WTC11 (cell line): ENCODE measurements around the gene ATXN10.

Experiments
- CTCF ChIP-seq: fragments of 200-600 bp; IDR thresholded peaks from 2 replicates; pipeline ENCODE4 v1.8.0; 2022; ENCODE audit warnings: antibody characterized with exemption
- E2F4 ChIP-seq: sonication (generic); formaldehyde crosslinking; IDR thresholded peaks from 2 replicates; pipeline ENCODE4 v1.8.1; 2022; ENCODE audit warnings: low read depth, mild to moderate bottlenecking, moderate library complexity, missing genetic modification reagents, borderline replicate concordance
- JUN ChIP-seq: sonication (generic); formaldehyde crosslinking; IDR thresholded peaks from 2 replicates; pipeline ENCODE4 v1.8.0; 2023; ENCODE audit warnings: mild to moderate bottlenecking, missing genetic modification reagents
- NFE2L1 ChIP-seq: sonication (generic); formaldehyde crosslinking; IDR thresholded peaks from 2 replicates; pipeline ENCODE4 v1.8.1; 2023; ENCODE audit warnings: missing genetic modification reagents
- OVOL2 ChIP-seq: fragments of 250-450 bp; sonication (Bioruptor Pico); IDR thresholded peaks from 2 replicates; pipeline ENCODE4 v1.9.0; 2021; ENCODE audit warnings: mild to moderate bottlenecking, borderline replicate concordance
- SMAD4 ChIP-seq: sonication (generic); formaldehyde crosslinking; IDR thresholded peaks from 2 replicates; pipeline ENCODE4 v1.8.0; 2022; ENCODE audit warnings: mild to moderate bottlenecking, missing genetic modification reagents
- USF2 ChIP-seq: sonication (generic); formaldehyde crosslinking; IDR thresholded peaks from 2 replicates; pipeline ENCODE4 v1.8.1; 2023; ENCODE audit warnings: mild to moderate bottlenecking, missing genetic modification reagents, moderate library complexity
- ZBTB21 ChIP-seq: sonication (generic); formaldehyde crosslinking; IDR thresholded peaks from 2 replicates; pipeline ENCODE4 v1.8.1; 2023; ENCODE audit warnings: mild to moderate bottlenecking, missing genetic modification reagents, borderline replicate concordance
- TF ChIP-seq, protein P1 (sequence below): sonication (generic); formaldehyde crosslinking; IDR thresholded peaks from 2 replicates; pipeline ENCODE4 v1.8.0; 2022; ENCODE audit warnings: mild to moderate bottlenecking, missing genetic modification reagents
- TF ChIP-seq, protein P2 (sequence below): sonication (generic); formaldehyde crosslinking; IDR thresholded peaks from 2 replicates; pipeline ENCODE4 v1.8.1; 2023; ENCODE audit warnings: mild to moderate bottlenecking, missing genetic modification reagents
- TF ChIP-seq, protein P3 (sequence below): sonication (generic); formaldehyde crosslinking; IDR thresholded peaks from 2 replicates; pipeline ENCODE4 v1.8.0; 2022; ENCODE audit warnings: mild to moderate bottlenecking, missing genetic modification reagents
- TF ChIP-seq, protein P4 (sequence below): sonication (generic); formaldehyde crosslinking; IDR thresholded peaks from 2 replicates; pipeline ENCODE4 v1.8.0; 2022; ENCODE audit warnings: missing genetic modification reagents

DNA sequence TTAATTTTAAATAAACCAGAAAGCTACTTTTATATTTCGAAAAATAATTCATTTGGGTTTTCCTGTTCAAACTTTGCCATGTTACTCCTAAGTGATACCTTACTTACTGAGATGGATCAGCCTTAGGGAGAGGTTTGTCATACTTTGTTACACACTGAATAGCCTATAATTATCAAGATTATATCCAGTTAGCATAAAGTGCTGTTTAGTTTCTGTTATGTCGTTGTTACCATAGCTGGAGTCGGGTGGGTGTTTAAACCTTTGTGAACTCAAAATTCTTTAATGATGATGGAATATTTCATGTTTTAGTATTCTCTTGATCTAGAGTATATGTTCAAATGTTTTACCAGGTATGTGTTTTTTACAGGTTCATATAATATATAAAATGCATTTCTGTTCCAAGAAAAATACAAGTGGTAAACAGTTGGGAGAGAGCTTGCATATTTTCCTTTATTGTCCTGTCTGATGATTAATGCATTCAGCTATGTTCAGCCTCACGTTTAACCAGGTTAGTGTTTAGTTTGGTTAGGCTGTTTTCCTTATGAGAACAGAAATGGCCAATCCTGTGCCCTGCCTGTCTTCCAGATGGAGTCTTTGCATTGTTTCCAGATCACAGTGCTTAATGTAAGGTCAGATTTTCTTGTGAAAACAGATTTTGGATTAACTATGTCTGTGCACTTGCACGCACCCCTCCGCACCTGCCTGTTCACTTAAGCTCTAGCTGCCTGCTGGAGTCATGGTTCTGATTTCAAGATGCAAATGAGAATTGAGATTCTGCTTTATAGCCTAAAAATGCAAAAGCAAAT, 105.6 kb downstream of the ATXN10 start:
- no peak for TF ChIP-seq CTCF
- no peak for TF ChIP-seq ZBTB21 (CRISPR knock-in tag)
- TF ChIP-seq E2F4: no peak
- TF ChIP-seq, protein P1, sequence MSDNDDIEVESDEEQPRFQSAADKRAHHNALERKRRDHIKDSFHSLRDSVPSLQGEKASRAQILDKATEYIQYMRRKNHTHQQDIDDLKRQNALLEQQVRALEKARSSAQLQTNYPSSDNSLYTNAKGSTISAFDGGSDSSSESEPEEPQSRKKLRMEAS (CRISPR knock-in tag): no peak
- TF ChIP-seq USF2 (CRISPR knock-in tag): no peak
- no peak for TF ChIP-seq NFE2L1
- TF ChIP-seq, protein P2, sequence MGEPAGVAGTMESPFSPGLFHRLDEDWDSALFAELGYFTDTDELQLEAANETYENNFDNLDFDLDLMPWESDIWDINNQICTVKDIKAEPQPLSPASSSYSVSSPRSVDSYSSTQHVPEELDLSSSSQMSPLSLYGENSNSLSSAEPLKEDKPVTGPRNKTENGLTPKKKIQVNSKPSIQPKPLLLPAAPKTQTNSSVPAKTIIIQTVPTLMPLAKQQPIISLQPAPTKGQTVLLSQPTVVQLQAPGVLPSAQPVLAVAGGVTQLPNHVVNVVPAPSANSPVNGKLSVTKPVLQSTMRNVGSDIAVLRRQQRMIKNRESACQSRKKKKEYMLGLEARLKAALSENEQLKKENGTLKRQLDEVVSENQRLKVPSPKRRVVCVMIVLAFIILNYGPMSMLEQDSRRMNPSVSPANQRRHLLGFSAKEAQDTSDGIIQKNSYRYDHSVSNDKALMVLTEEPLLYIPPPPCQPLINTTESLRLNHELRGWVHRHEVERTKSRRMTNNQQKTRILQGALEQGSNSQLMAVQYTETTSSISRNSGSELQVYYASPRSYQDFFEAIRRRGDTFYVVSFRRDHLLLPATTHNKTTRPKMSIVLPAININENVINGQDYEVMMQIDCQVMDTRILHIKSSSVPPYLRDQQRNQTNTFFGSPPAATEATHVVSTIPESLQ: no peak
- TF ChIP-seq, protein P3, sequence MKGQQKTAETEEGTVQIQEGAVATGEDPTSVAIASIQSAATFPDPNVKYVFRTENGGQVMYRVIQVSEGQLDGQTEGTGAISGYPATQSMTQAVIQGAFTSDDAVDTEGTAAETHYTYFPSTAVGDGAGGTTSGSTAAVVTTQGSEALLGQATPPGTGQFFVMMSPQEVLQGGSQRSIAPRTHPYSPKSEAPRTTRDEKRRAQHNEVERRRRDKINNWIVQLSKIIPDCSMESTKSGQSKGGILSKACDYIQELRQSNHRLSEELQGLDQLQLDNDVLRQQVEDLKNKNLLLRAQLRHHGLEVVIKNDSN (CRISPR knock-in tag): no peak
- no peak for TF ChIP-seq SMAD4
- no peak for TF ChIP-seq OVOL2 (CRISPR knock-in tag)
- TF ChIP-seq, protein P4, sequence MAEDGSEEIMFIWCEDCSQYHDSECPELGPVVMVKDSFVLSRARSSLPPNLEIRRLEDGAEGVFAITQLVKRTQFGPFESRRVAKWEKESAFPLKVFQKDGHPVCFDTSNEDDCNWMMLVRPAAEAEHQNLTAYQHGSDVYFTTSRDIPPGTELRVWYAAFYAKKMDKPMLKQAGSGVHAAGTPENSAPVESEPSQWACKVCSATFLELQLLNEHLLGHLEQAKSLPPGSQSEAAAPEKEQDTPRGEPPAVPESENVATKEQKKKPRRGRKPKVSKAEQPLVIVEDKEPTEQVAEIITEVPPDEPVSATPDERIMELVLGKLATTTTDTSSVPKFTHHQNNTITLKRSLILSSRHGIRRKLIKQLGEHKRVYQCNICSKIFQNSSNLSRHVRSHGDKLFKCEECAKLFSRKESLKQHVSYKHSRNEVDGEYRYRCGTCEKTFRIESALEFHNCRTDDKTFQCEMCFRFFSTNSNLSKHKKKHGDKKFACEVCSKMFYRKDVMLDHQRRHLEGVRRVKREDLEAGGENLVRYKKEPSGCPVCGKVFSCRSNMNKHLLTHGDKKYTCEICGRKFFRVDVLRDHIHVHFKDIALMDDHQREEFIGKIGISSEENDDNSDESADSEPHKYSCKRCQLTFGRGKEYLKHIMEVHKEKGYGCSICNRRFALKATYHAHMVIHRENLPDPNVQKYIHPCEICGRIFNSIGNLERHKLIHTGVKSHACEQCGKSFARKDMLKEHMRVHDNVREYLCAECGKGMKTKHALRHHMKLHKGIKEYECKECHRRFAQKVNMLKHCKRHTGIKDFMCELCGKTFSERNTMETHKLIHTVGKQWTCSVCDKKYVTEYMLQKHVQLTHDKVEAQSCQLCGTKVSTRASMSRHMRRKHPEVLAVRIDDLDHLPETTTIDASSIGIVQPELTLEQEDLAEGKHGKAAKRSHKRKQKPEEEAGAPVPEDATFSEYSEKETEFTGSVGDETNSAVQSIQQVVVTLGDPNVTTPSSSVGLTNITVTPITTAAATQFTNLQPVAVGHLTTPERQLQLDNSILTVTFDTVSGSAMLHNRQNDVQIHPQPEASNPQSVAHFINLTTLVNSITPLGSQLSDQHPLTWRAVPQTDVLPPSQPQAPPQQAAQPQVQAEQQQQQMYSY: no peak
- no peak for TF ChIP-seq JUN
